Suprapubic skin (tissue), 3 donors: Measurements from ENCODE around the gene LIMA1.

ENCODE experiments used
- CTCF ChIP-seq, 2 donors: fragments of 200-600 bp in 1 of 2; fragments of 450-650 bp in 1 of 2; sonication (generic) in 1 of 2; IDR thresholded peaks; one replicate each; pipeline ENCODE4 v1.5.1; 2016 to 2019; ENCODE audit warnings: antibody characterized with exemption in 2 of 2, mild to moderate bottlenecking in 1 of 2, moderate library complexity in 1 of 2
- POLR2AphosphoS5 ChIP-seq, 3 donors: sonication (generic); formaldehyde crosslinking; IDR thresholded peaks; one replicate each; pipeline ENCODE4 v1.6.1; 2017; ENCODE audit warnings: antibody characterized with exemption in 3 of 3

DNA sequence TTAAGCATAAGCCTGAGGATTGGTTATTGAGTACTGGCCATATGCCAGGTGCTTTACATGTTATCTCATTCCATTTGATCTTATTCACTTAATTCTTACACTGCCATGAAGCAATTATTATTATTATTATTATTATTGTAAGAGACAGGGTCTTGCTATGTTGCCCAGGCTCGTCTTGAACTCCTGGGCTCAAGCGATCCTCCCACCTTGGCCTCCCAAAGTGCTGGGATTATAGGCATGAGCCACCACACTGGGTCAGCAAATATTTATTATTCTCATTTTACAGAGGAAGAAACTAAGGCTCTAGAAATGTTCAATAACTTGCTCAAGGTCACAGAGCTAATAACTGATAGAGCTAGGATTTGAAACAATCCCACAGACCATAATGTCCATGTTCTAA lies 14.8 kb downstream of the LIMA1 start:
- no peak for TF ChIP-seq CTCF (IDR thresholded peaks at IDR 0.05)
- no peak for TF ChIP-seq POLR2AphosphoS5 (IDR thresholded peaks at IDR 0.05)
